ENCODE results near the gene FAM117B. TPM values are rescaled to one million over a fixed set of nuclear protein-coding genes. Genes with fewer than 3 reads are reported as not detected.

FAM117B gene
- total RNA-seq, 4 donors from 2014 or later: 9.2 to 17.5 (median 12.5) TPM

GRCh38 chr2:202765436-202765835, 130.7 kb downstream of the FAM117B start:
- Histone ChIP-seq H3K27me3 (no peaks in the 10 kb centered on the region), H3K9me3 (no peaks in the 10 kb centered on the region), H3K27ac (no peak overlapping the region), H3K4me1 (no peaks in the 10 kb centered on the region), H3K4me3 (no peak overlapping the region), H3K36me3 (peaks cover 0 to 27% (median under 1%) of the 10 kb centered on the region in 3 donors)
- no peak for TF ChIP-seq EP300 (IDR thresholded peaks at IDR 0.05)
- no peak for TF ChIP-seq CTCF (IDR thresholded peaks at IDR 0.05)
- no peak for TF ChIP-seq POLR2A (IDR thresholded peaks at IDR 0.05)
- no peak for DNase-seq (ENCODE audit: low spot score in 2 of 2)
- 79 to 82% methylated on average over 5 of the region's 5 CpGs for WGBS, 2 donors

GRCh38 chr2:202768273-202768672, 133.5 kb downstream of the FAM117B start:
- Histone ChIP-seq H3K36me3 (peaks cover 0 to 31% (median 3%) of the 10 kb centered on the region in 3 donors), H3K27me3 (no peaks in the 10 kb centered on the region), H3K4me1 (no peaks in the 10 kb centered on the region), H3K27ac (no peak overlapping the region), H3K4me3 (no peak overlapping the region), H3K9me3 (no peaks in the 10 kb centered on the region)
- DNase-seq (ENCODE audit: low spot score in 2 of 2): no peak
- no peak for TF ChIP-seq POLR2A (IDR thresholded peaks at IDR 0.05)
- TF ChIP-seq EP300 (IDR thresholded peaks at IDR 0.05): no peak
- no peak for TF ChIP-seq CTCF (IDR thresholded peaks at IDR 0.05)

- DNase-seq (ENCODE audit: low spot score in 2 of 2): no peak
- TF ChIP-seq EP300 (IDR thresholded peaks at IDR 0.05) (no peak), POLR2A (IDR thresholded peaks at IDR 0.05) (no peak), CTCF (IDR thresholded peaks at IDR 0.05) (no peak)
- peaks cover 0 to 39% (median 3%) of the 10 kb centered on the region in 3 donors for H3K36me3 ChIP-seq
These were observed 134.4 kb downstream of the FAM117B start for GRCh38 chr2:202769201-202769600.

GRCh38 chr2:202771336-202771735, 136.6 kb downstream of the FAM117B start:
- Histone ChIP-seq H3K36me3 (peaks cover 0 to 39% (median 3%) of the 10 kb centered on the region in 3 donors), H3K27ac (no peak overlapping the region), H3K4me1 (no peaks in the 10 kb centered on the region), H3K4me3 (no peak overlapping the region), H3K9me3 (no peaks in the 10 kb centered on the region), H3K27me3 (no peaks in the 10 kb centered on the region)
- TF ChIP-seq POLR2A (IDR thresholded peaks at IDR 0.05) (no peak), EP300 (IDR thresholded peaks at IDR 0.05) (no peak), CTCF (IDR thresholded peaks at IDR 0.05) (no peak)
- DNase-seq (ENCODE audit: low spot score in 2 of 2): no peak
- 92 to 93% methylated on average over 1 of the region's 1 CpG for WGBS, 2 donors

More at GRCh38 chr2:202769201-202769600, 134.4 kb downstream of the FAM117B start:
- Histone ChIP-seq H3K4me1 (no peaks in the 10 kb centered on the region), H3K4me3 (no peak overlapping the region), H3K27ac (no peak overlapping the region), H3K9me3 (no peaks in the 10 kb centered on the region), H3K27me3 (no peaks in the 10 kb centered on the region)

- Histone ChIP-seq H3K4me1 (no peaks in the 10 kb centered on the region), H3K9me3 (no peaks in the 10 kb centered on the region)
These were observed 137.1 kb downstream of the FAM117B start for GRCh38 chr2:202771741-202772460.

More at GRCh38 chr2:202771741-202772460, 137.1 kb downstream of the FAM117B start:
- TF ChIP-seq EP300 (IDR thresholded peaks at IDR 0.05) (no peak), CTCF (IDR thresholded peaks at IDR 0.05) (no peak), POLR2A (IDR thresholded peaks at IDR 0.05) (no peak)
- Histone ChIP-seq H3K27me3 (no peaks in the 10 kb centered on the region), H3K4me3 (no peak overlapping the region), H3K36me3 (peaks cover 0 to 39% (median 3%) of the 10 kb centered on the region in 3 donors), H3K27ac (no peak overlapping the region)
- no peak for DNase-seq (ENCODE audit: low spot score in 2 of 2)
- WGBS, 2 donors: 80 to 85% methylated on average over 7 of the region's 7 CpGs

Measured in tibial nerve (tissue), 4 donors.